IMR-90 (cell line): Measurements from ENCODE around the gene HUS1B. TPM values are rescaled to one million over a fixed set of nuclear protein-coding genes. Genes with fewer than 3 reads are reported as not detected.
A peak's percentile ranks its signal among the peaks of the same experiment; 100 is the strongest.

Source experiments
- ATAC-seq: fragments of 200-7000 bp; cut with Tn5 transposase; 2 replicates; pipeline ENCODE4 v1.9.1; 2020; ENCODE audit warnings: low read depth, mild to moderate bottlenecking, moderate library complexity
- BruUV-seq: library from RNA; stranded (reverse); fragments of 400-500 nt; replicated peaks from 2 replicates; lab custom pipeline; 2021; lab: Mats Ljungman, UMichigan
- CTCF ChIA-PET: fragments of 300-600 bp; formaldehyde crosslinking; extraction: SDS; loops from one replicate; lab custom pipeline; 2021; ENCODE audit warnings: antibody characterized with exemption; lab: Yijun Ruan, JAX
- POLR2A ChIA-PET: fragments of 300-600 bp; sonication (Branson Sonifier 250); formaldehyde crosslinking; loops from one replicate; lab custom pipeline; 2022; ENCODE audit warnings: antibody characterized with exemption; ENCODE audit not compliant: unreplicated experiment; lab: Charles Lee
- DNase-seq: peaks from one replicate; pipeline ENCODE4 v3.0.0; 2013
- H2AFZ ChIP-seq: replicated peaks from 2 replicates; pipeline ENCODE3; 2013; ENCODE audit warnings: low read length, mild to moderate bottlenecking; ENCODE audit not compliant: poor library complexity
- H2AK5ac ChIP-seq: 2 replicates; pipeline ENCODE4 v1.6.1; 2013; ENCODE audit warnings: low read depth, low read length, inconsistent platforms
- H2AK9ac ChIP-seq: replicated peaks from 2 replicates; pipeline ENCODE3; 2013; ENCODE audit warnings: mild to moderate bottlenecking, low read depth, low read length, moderate library complexity; ENCODE audit not compliant: poor library complexity
- H2BK120ac ChIP-seq: 2 replicates; pipeline ENCODE4 v1.6.1; 2013; ENCODE audit warnings: low read depth, low read length, inconsistent platforms
- H2BK15ac ChIP-seq: 3 replicates; pipeline ENCODE4 v1.6.1; 2013; ENCODE audit warnings: low read depth, low read length, inconsistent platforms
- H2BK20ac ChIP-seq: 2 replicates; pipeline ENCODE4 v1.6.1; 2013; ENCODE audit warnings: low read depth, mild to moderate bottlenecking, inconsistent platforms, low read length, moderate library complexity
- H2BK5ac ChIP-seq: 2 replicates; pipeline ENCODE4 v1.6.1; 2013; ENCODE audit warnings: mild to moderate bottlenecking, low read depth, low read length, inconsistent platforms; ENCODE audit not compliant: poor library complexity, severe bottlenecking
- H3K14ac ChIP-seq: replicated peaks from 2 replicates; pipeline ENCODE4 v1.6.1; 2013; ENCODE audit warnings: low read depth, low read length, inconsistent platforms
- H3K18ac ChIP-seq: 2 replicates; pipeline ENCODE4 v1.6.1; 2013; ENCODE audit warnings: low read depth, low read length, control low read depth
- H3K23ac ChIP-seq: 2 replicates; pipeline ENCODE4 v1.6.1; 2013; ENCODE audit warnings: low read depth, low read length, inconsistent platforms
- H3K27ac ChIP-seq: 2 replicates; pipeline ENCODE4 v1.5.1; 2013; ENCODE audit warnings: mild to moderate bottlenecking, control low read depth, low read length; ENCODE audit not compliant: insufficient read depth
- H3K27me3 ChIP-seq: 2 replicates; pipeline ENCODE4 v1.6.1; 2013; ENCODE audit warnings: low read length; ENCODE audit not compliant: control insufficient read depth, insufficient read depth
- H3K36me3 ChIP-seq: 2 replicates; pipeline ENCODE4 v1.6.1; 2013; ENCODE audit warnings: low read length, mixed read lengths; ENCODE audit not compliant: control insufficient read depth, insufficient read depth
- H3K4ac ChIP-seq: 2 replicates; pipeline ENCODE4 v1.6.1; 2013; ENCODE audit warnings: low read depth, low read length, inconsistent platforms
- H3K4me1 ChIP-seq: 2 replicates; pipeline ENCODE4 v1.6.1; 2013; ENCODE audit warnings: low read length, mixed read lengths; ENCODE audit not compliant: control insufficient read depth, insufficient read depth
- H3K4me2 ChIP-seq: 2 replicates; pipeline ENCODE4 v1.6.1; 2013; ENCODE audit warnings: low read depth, mild to moderate bottlenecking, control low read depth, low read length, moderate library complexity
- H3K4me3 ChIP-seq: 2 replicates; pipeline ENCODE4 v1.5.1; 2013; ENCODE audit warnings: low read depth, mild to moderate bottlenecking, control low read depth, low read length, moderate library complexity; ENCODE audit not compliant: insufficient read depth
- H3K56ac ChIP-seq: 2 replicates; pipeline ENCODE4 v1.6.1; 2013; ENCODE audit warnings: low read length, inconsistent platforms; ENCODE audit not compliant: insufficient read depth; ENCODE audit errors: extremely low read depth
- H3K79me1 ChIP-seq, 2 experiments: 2 replicates each; pipeline ENCODE4 v1.6.1; 2013; ENCODE audit warnings: low read length in 2 of 2, inconsistent platforms in 1 of 2, low read depth in 1 of 2
- H3K9ac ChIP-seq: 2 replicates; pipeline ENCODE4 v1.6.1; 2013; ENCODE audit warnings: low read depth, low read length, control low read depth
- H3K9me1 ChIP-seq: 2 replicates; pipeline ENCODE4 v1.6.1; 2013; ENCODE audit warnings: low read length, inconsistent platforms; ENCODE audit not compliant: insufficient read depth
- H3K9me3 ChIP-seq: 2 replicates; pipeline ENCODE4 v1.6.1; 2013; ENCODE audit warnings: low read length; ENCODE audit not compliant: control insufficient read depth, insufficient read depth
- H4K20me1 ChIP-seq: 2 replicates; pipeline ENCODE4 v1.6.1; 2013; ENCODE audit warnings: low read length, inconsistent platforms; ENCODE audit not compliant: insufficient read depth
- H4K5ac ChIP-seq: 2 replicates; pipeline ENCODE4 v1.6.1; 2013; ENCODE audit warnings: mild to moderate bottlenecking, low read depth, low read length, control low read depth
- H4K8ac ChIP-seq, 2 experiments: 2 replicates each; pipeline ENCODE4 v1.6.1; 2013; ENCODE audit warnings: low read depth in 2 of 2, low read length in 2 of 2, control low read depth in 1 of 2, inconsistent platforms in 1 of 2
- H4K91ac ChIP-seq: 2 replicates; pipeline ENCODE4 v1.6.1; 2013; ENCODE audit warnings: low read depth, low read length, inconsistent platforms; ENCODE audit not compliant: insufficient read depth
- MAFK ChIP-seq: IDR thresholded peaks from 2 replicates; pipeline ENCODE4 v1.6.1; 2012; ENCODE audit warnings: low read depth, low read length, improper control_type of control experiment
- NFE2L2 ChIP-seq: fragments of 150-350 bp; IDR thresholded peaks from 2 replicates; pipeline ENCODE4 v1.6.1; 2016; ENCODE audit warnings: low read depth, mild to moderate bottlenecking, low read length
- RAD21 ChIP-seq: IDR thresholded peaks from 2 replicates; pipeline ENCODE4 v1.6.1; 2012; ENCODE audit warnings: low read length, improper control_type of control experiment
- SMC3 ChIP-seq: fragments of 150-350 bp; IDR thresholded peaks from 2 replicates; pipeline ENCODE4 v1.6.1; 2016; ENCODE audit warnings: low read depth, mild to moderate bottlenecking, antibody characterized with exemption, low read length, moderate library complexity
- WGBS, 2 experiments: methylation state at CpG; one replicate each; pipeline versions ENCODE4 v1.1.5 to v1.1.7; 2013; ENCODE audit warnings: missing lambda C conversion rate in 2 of 2; ENCODE audit not compliant: insufficient read length in 1 of 2; ENCODE audit errors: extremely low coverage in 2 of 2; 5-methylcytosine and 5-hydroxymethylcytosine counted together
- dilution Hi-C: fragments of 300-500 bp; cut with HindIII; formaldehyde crosslinking; loops from one replicate; pipeline ENCODE4 v1.14.3; 2018; ENCODE audit warnings: low sequenced_read_pairs; ENCODE audit not compliant: unreplicated experiment
- in situ Hi-C: fragments of 300-500 bp; cut with MboI; formaldehyde crosslinking; loops from 3 replicates; pipeline ENCODE4 v1.14.3; 2019; ENCODE audit warnings: low sequenced_read_pairs, inconsistent platforms, mixed read lengths
- intact Hi-C: fragments of 100-400 bp; cut with micrococcal nuclease; formaldehyde crosslinking; loops from 2 replicates; pipeline ENCODE4 v1.10.0; 2022
- polyA plus RNA-seq, 3 experiments: library from polyadenylated mRNA; depleted of rRNA; stranded (reverse); fragments of >200 nt; gene quantifications; 2 replicates each; pipeline ENCODE4 v1.2.3, GENCODE V29; 2012; ENCODE audit warnings: low replicate concordance in 1 of 3
- total RNA-seq: library from RNA; depleted of rRNA; stranded (reverse); fragments of >200 nt; gene quantifications from 2 replicates; pipeline ENCODE4 v1.2.3, GENCODE V29; 2012

Gene HUS1B
- total and polyA plus RNA-seq, 2 of the 4 experiments (the other 2 are of a cell fraction): 0.36 to 0.39 TPM

- H3K79me1 ChIP-seq: peaks cover 36 to 68% of the 10 kb centered on the region in 2 experiments
- no peak overlapping the region for H3K56ac ChIP-seq
- H2AK9ac ChIP-seq: no peak overlapping the region
- no peak overlapping the region for H4K5ac ChIP-seq
- no peak overlapping the region for H3K18ac ChIP-seq
- POLR2A ChIA-PET: no interaction called here
- H3K14ac ChIP-seq: no peak overlapping the region
- no peak overlapping the region for H2BK15ac ChIP-seq
- H4K91ac ChIP-seq: no peak overlapping the region
- CTCF ChIA-PET: no interaction called here
- peak overlapping the region; percentile 68 for H3K23ac ChIP-seq
- H3K9me1 ChIP-seq: peaks cover 16% of the 10 kb centered on the region
- H2AK5ac ChIP-seq: no peak overlapping the region
- dilution Hi-C loops (no loop called here), intact Hi-C loops (no loop called here), in situ Hi-C loops (no loop called here)
- H4K20me1 ChIP-seq: peaks cover 17% of the 10 kb centered on the region
- H2AFZ ChIP-seq: no peak overlapping the region
- no peak overlapping the region for H2BK20ac ChIP-seq
- H3K27ac ChIP-seq: no peak overlapping the region
- H3K36me3 ChIP-seq: no peaks in the 10 kb centered on the region
- ATAC-seq (peak; percentile 53), DNase-seq (no peak)
- peaks cover 20% of the 10 kb centered on the region for H3K4me1 ChIP-seq
- no peak overlapping the region for H2BK5ac ChIP-seq
- 0 out of 2 replicates have a peak overlapping the region, but pooled peaks have one; percentile 25 for H3K4me2 ChIP-seq
- no TSS peak for BruUV-seq
- H3K4ac ChIP-seq: no peak overlapping the region
- peak overlapping the region; percentile 68; the same call in 1 of the 2 replicates for H2BK120ac ChIP-seq
- no peak overlapping the region for H3K9ac ChIP-seq
- 32% methylated on average over 3 of the region's 3 CpGs; no CpG with 5 or more reads in 1 of the 2 experiments for WGBS, 2 experiments
- H3K9me3 ChIP-seq: no peaks in the 10 kb centered on the region
- H4K8ac ChIP-seq: 0 out of 4 replicates have a peak overlapping the region, but pooled peaks of 1 of the 2 experiments have one; percentile 60
- no peak overlapping the region for H3K4me3 ChIP-seq
- H3K27me3 ChIP-seq: no peaks in the 10 kb centered on the region
- TF ChIP-seq SMC3 (no peak), RAD21 (no peak), MAFK (no peak), NFE2L2 (no peak)
Measured at GRCh38 chr6:678520-678919, 21.6 kb upstream of the HUS1B start.
